Mesenchymal stem cell (in vitro differentiated cells and primary cell): ENCODE measurements around the gene TBC1D22A.

Experiments used
- DNase-seq: peaks from one replicate; pipeline ENCODE4 v3.0.0-alpha.2; 2013
- H2AFZ ChIP-seq: one replicate; pipeline ENCODE4 v1.6.1; 2013; ENCODE audit warnings: low read depth, mild to moderate bottlenecking, control low read depth, inconsistent platforms, low read length, moderate library complexity
- H2AK5ac ChIP-seq: 2 replicates; pipeline ENCODE4 v1.6.1; 2013; ENCODE audit warnings: low read length, moderate library complexity, mild to moderate bottlenecking, inconsistent platforms; ENCODE audit not compliant: severe bottlenecking
- H2BK120ac ChIP-seq: one replicate; pipeline ENCODE4 v1.6.1; 2013; ENCODE audit warnings: low read depth, mild to moderate bottlenecking, inconsistent platforms, low read length, moderate library complexity
- H2BK12ac ChIP-seq, 2 experiments: one replicate each; pipeline ENCODE4 v1.6.1; 2013; ENCODE audit warnings: inconsistent platforms in 2 of 2, low read length in 2 of 2, mild to moderate bottlenecking in 2 of 2, moderate library complexity in 2 of 2, control low read depth in 1 of 2
- H2BK15ac ChIP-seq: one replicate; pipeline ENCODE4 v1.6.1; 2013; ENCODE audit warnings: mild to moderate bottlenecking, low read depth, inconsistent platforms; ENCODE audit not compliant: poor library complexity, severe bottlenecking
- H2BK5ac ChIP-seq: 2 replicates; pipeline ENCODE4 v1.6.1; 2013; ENCODE audit warnings: low read depth, mild to moderate bottlenecking, low read length, control low read depth, inconsistent platforms; ENCODE audit not compliant: poor library complexity, severe bottlenecking
- H3K14ac ChIP-seq, 2 experiments: one replicate each; pipeline ENCODE4 v1.6.1; 2013; ENCODE audit warnings: inconsistent platforms in 2 of 2, low read length in 2 of 2, control low read depth in 1 of 2, mild to moderate bottlenecking in 1 of 2, moderate library complexity in 1 of 2
- H3K18ac ChIP-seq, 2 experiments: one replicate each; pipeline ENCODE4 v1.6.1; 2013; ENCODE audit warnings: inconsistent platforms in 2 of 2, low read length in 2 of 2, control low read depth in 1 of 2, low read depth in 1 of 2, mild to moderate bottlenecking in 1 of 2
- H3K23ac ChIP-seq, 2 experiments: one replicate each; pipeline ENCODE4 v1.6.1; 2013; ENCODE audit warnings: inconsistent platforms in 2 of 2, low read length in 2 of 2, mild to moderate bottlenecking in 2 of 2, moderate library complexity in 2 of 2, control low read depth in 1 of 2
- H3K27ac ChIP-seq: 2 replicates; pipeline ENCODE4 v1.5.1; 2013; ENCODE audit warnings: mild to moderate bottlenecking, moderate library complexity, low read length, control low read depth, inconsistent platforms; ENCODE audit not compliant: poor library complexity, severe bottlenecking
- H3K27me3 ChIP-seq, 2 experiments: 2 replicates each; pipeline versions ENCODE4 v1.6.1 to v1.7.0; 2013; ENCODE audit warnings: low read length in 2 of 2, mild to moderate bottlenecking in 2 of 2, moderate library complexity in 2 of 2, control low read depth in 1 of 2, inconsistent platforms in 1 of 2; ENCODE audit not compliant: control insufficient read depth in 1 of 2, insufficient read depth in 1 of 2
- H3K36me3 ChIP-seq, 2 experiments: 2 replicates each; pipeline versions ENCODE4 v1.6.1 to v1.7.0; 2013; ENCODE audit warnings: low read length in 2 of 2, control low read depth in 1 of 2, inconsistent platforms in 1 of 2, low read depth in 1 of 2, mild to moderate bottlenecking in 1 of 2; ENCODE audit not compliant: insufficient read depth in 2 of 2, control insufficient read depth in 1 of 2
- H3K4ac ChIP-seq, 2 experiments: one replicate each; pipeline ENCODE4 v1.6.1; 2013; ENCODE audit warnings: inconsistent platforms in 2 of 2, low read length in 2 of 2, mild to moderate bottlenecking in 2 of 2, moderate library complexity in 2 of 2, control low read depth in 1 of 2, low read depth in 1 of 2
- H3K4me1 ChIP-seq: 2 replicates; pipeline ENCODE4 v1.6.1; 2013; ENCODE audit warnings: low read depth, low read length, control low read depth; ENCODE audit not compliant: control insufficient read depth, insufficient read depth
- H3K4me2 ChIP-seq: 2 replicates; pipeline ENCODE4 v1.6.1; 2013; ENCODE audit warnings: low read length, mild to moderate bottlenecking, inconsistent platforms; ENCODE audit not compliant: poor library complexity, severe bottlenecking
- H3K4me3 ChIP-seq, 2 experiments: 2 replicates each; pipeline versions ENCODE4 v1.5.1 to v1.7.0; 2013; ENCODE audit warnings: low read length in 2 of 2, mild to moderate bottlenecking in 2 of 2, control low read depth in 1 of 2, low read depth in 1 of 2; ENCODE audit not compliant: insufficient read depth in 1 of 2
- H3K79me1 ChIP-seq: replicated peaks from 2 replicates; pipeline ENCODE4 v1.6.1; 2013; ENCODE audit warnings: mild to moderate bottlenecking, control low read depth, low read length, inconsistent platforms; ENCODE audit not compliant: poor library complexity, severe bottlenecking
- H3K9ac ChIP-seq: 2 replicates; pipeline ENCODE4 v1.7.0; 2013; ENCODE audit warnings: mild to moderate bottlenecking, low read length, moderate library complexity
- H3K9me3 ChIP-seq: 2 replicates; pipeline ENCODE4 v1.7.0; 2013; ENCODE audit warnings: mild to moderate bottlenecking, low read length; ENCODE audit not compliant: control insufficient read depth
- H4K8ac ChIP-seq: one replicate; pipeline ENCODE4 v1.6.1; 2013; ENCODE audit warnings: inconsistent platforms, mild to moderate bottlenecking, low read length, moderate library complexity
- H4K91ac ChIP-seq: one replicate; pipeline ENCODE4 v1.6.1; 2013; ENCODE audit warnings: mild to moderate bottlenecking, low read length, inconsistent platforms
- WGBS: methylation state at CpG from one replicate; pipeline ENCODE4 v1.1.7; 2013; ENCODE audit warnings: mixed read lengths; 5-methylcytosine and 5-hydroxymethylcytosine counted together

TBC1D22A gene

DNA sequence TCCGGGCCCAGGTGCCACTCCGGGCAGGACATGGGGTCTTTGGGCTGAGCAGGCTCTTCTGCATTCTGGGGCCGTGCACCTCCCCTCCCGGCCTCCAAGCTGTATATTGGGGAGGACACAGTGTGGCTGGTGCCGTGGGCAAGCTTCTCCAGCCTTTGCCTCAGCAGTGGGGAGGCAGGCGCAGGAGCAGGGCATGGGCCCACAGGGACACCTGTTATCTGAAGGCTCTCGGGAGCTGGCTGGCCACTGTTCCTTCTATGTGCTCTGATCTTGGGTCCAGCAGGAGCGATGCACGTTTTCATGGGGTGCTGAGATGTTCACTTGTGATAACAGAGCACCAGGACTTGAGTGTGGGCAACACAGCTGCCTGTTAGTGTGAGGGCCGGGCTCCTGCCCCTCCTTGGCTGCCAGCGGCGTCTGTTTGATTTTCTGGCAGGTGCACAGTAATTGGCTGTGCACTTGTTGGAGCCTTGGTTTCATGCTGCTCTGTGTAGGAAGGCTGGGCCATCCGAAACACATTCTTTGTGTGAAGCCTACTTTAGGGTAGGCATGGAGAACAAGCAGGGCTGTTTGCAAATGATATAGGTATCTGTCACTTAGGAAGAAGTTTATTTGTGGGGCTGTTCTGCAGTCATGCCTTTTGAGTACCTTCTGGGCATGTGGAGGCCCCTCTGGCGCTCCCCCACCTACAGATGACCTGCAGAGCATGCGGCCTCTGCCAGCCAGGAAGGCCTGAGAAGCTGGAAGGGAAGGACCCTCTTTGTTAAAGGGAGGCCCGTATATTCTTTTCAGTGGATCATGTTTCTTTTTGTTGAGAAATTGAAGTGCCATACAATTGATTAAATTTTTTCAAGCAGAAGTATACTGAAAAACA lies 201.5 kb downstream of the TBC1D22A start:
- H3K79me1 ChIP-seq = peaks cover 55% of the 10 kb centered on the region
- H3K23ac ChIP-seq = no peak overlapping the region
- no peak overlapping the region for H3K4me3 ChIP-seq
- 96% methylated on average over 16 of the region's 16 CpGs for WGBS
- no peak overlapping the region for H2BK5ac ChIP-seq
- H4K8ac ChIP-seq = no peak overlapping the region
- H2BK12ac ChIP-seq = no peak overlapping the region
- no peak overlapping the region for H3K14ac ChIP-seq
- H2AFZ ChIP-seq = no peak overlapping the region
- H3K27me3 ChIP-seq = no peaks in the 10 kb centered on the region
- H2BK15ac ChIP-seq = no peak overlapping the region
- H3K9ac ChIP-seq = no peak overlapping the region
- DNase-seq = no peak
- H3K9me3 ChIP-seq = no peaks in the 10 kb centered on the region
- H3K27ac ChIP-seq = no peak overlapping the region
- H3K36me3 ChIP-seq = peaks cover 0 to 14% of the 10 kb centered on the region in 2 experiments
- H3K4me1 ChIP-seq = peaks cover 10% of the 10 kb centered on the region
- H4K91ac ChIP-seq = no peak overlapping the region
- H3K4me2 ChIP-seq = no peak overlapping the region
- no peak overlapping the region for H2AK5ac ChIP-seq
- H3K18ac ChIP-seq = no peak overlapping the region
- no peak overlapping the region for H2BK120ac ChIP-seq
- H3K4ac ChIP-seq = no peak overlapping the region

DNA sequence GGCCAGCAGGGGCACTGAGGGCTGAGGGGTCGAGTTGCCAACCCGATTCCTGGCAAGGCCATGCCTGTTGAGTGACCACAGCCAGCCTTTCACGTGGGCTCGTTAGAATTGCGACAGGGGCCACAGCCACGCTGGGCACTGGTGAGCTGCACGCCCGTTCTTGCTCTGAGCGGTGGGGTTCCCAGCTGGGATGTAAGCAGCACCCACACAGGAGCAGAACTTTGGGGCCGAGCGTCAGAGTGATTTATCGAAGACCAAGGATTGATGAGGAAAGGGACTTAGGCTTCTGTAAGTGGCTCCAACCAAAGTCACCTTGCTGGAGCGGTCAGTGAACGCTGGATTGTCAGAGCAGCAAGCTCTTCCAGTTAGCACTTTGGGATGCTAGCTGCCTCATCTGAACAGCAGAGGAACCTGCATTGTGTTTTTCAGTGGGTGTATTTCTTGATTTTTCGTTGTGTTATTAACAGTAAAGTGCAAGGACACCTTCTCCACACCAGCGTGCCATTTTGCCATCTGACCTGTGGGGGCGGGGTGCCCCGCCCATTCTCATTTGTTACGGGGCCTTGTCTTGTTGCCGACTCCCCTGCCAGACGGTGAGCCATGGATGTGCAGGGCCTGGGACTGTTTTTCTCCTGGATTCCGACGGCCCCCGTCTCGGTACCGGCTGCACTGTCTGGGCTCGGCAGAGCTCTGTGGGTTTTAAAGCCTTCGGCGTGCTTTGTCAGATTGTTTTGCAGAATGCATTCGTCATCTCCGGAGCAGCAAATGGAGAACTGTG lies 202.5 kb downstream of the TBC1D22A start:
- Histone ChIP-seq H2BK120ac (no peak overlapping the region), H3K23ac (no peak overlapping the region), H4K91ac (no peak overlapping the region), H3K9ac (no peak overlapping the region), H3K9me3 (no peaks in the 10 kb centered on the region), H2BK15ac (no peak overlapping the region), H3K18ac (no peak overlapping the region), H3K14ac (no peak overlapping the region), H2AFZ (no peak overlapping the region), H2AK5ac (no peak overlapping the region), H2BK12ac (no peak overlapping the region), H3K27ac (no peak overlapping the region), H3K4me2 (no peak overlapping the region), H3K79me1 (peaks cover 53% of the 10 kb centered on the region), H3K4me1 (peaks cover 10% of the 10 kb centered on the region), H3K27me3 (no peaks in the 10 kb centered on the region), H2BK5ac (no peak overlapping the region), H3K36me3 (peaks cover 0 to 8% of the 10 kb centered on the region in 2 experiments), H3K4ac (no peak overlapping the region), H4K8ac (no peak overlapping the region), H3K4me3 (peak overlapping the region in 1 of 2 experiments; percentile 14)
- no peak for DNase-seq
- WGBS = 82% methylated on average over 31 of the region's 31 CpGs

DNA sequence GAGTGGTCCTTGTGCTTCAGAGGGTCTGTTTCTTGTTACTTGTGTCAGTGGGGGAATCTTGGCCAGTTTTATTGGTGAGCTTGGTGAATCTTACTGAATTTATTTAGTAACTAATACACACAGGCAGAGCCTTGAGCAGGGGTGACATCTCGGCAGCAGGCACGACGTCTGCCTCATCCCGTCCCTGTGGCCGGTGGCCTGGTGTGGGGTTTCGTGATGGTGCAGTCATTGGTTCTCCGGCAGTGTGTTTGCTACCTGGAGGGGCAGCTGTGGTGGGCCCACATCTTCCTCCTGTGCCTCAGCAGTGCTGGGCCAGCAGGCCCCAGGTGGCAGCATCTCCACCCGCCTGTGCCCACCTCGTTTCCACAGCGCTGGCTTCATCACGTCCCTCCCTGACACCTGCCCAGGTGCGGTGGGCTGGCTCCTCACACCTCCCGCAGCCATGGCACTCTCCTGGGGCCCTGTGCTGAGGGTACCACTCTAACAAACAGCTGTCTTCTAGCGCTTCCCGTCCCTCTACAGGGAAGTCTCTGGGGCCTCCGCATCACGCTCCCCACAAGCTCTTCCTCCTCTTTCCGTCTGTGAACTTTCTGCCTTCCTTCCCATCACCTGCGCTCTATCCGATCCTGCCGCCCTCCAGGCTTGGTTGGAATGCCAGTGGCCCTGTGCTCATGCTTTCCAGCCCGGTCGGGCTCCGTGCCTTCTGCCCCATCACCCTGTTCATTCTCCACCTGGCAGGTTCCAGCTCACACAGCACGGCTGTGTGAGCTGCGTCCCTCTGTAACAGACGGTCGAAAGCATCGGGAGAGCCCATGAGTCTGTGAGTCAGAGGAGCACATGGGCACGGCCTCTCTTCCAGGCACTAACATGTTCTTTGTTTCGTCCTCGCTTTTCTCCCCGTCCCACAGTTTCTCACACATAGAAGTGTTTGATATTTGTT lies 203.4 kb downstream of the TBC1D22A start:
- H4K8ac ChIP-seq = no peak overlapping the region
- no peak overlapping the region for H3K27ac ChIP-seq
- peaks cover 0 to 8% of the 10 kb centered on the region in 2 experiments for H3K36me3 ChIP-seq
- H3K4me3 ChIP-seq = no peak overlapping the region
- H2BK5ac ChIP-seq = no peak overlapping the region
- H2AFZ ChIP-seq = no peak overlapping the region
- no peak overlapping the region for H2BK15ac ChIP-seq
- H3K9me3 ChIP-seq = no peaks in the 10 kb centered on the region
- no peak overlapping the region for H3K4me2 ChIP-seq
- DNase-seq = no peak
- no peak overlapping the region for H3K9ac ChIP-seq
- no peak overlapping the region for H2BK120ac ChIP-seq
- WGBS = 95% methylated on average over 30 of the region's 33 CpGs
- H3K23ac ChIP-seq = no peak overlapping the region
- H3K27me3 ChIP-seq = no peaks in the 10 kb centered on the region
- H2BK12ac ChIP-seq = no peak overlapping the region
- H3K4me1 ChIP-seq = peaks cover 14% of the 10 kb centered on the region
- H3K79me1 ChIP-seq = peaks cover 61% of the 10 kb centered on the region
- no peak overlapping the region for H3K18ac ChIP-seq
- no peak overlapping the region for H3K4ac ChIP-seq
- H4K91ac ChIP-seq = no peak overlapping the region
- no peak overlapping the region for H3K14ac ChIP-seq
- no peak overlapping the region for H2AK5ac ChIP-seq
